Measurements from ENCODE around the gene KIF18B. TPM values are rescaled to one million over a fixed set of nuclear protein-coding genes. Genes with fewer than 3 reads are reported as not detected.

The KIF18B gene
- total and polyA plus RNA-seq, 2 of the 8 experiments (the other 6 are each of a cell fraction or from before 2014, with no cell fraction given): 39.0 to 59.4 TPM

DNA sequence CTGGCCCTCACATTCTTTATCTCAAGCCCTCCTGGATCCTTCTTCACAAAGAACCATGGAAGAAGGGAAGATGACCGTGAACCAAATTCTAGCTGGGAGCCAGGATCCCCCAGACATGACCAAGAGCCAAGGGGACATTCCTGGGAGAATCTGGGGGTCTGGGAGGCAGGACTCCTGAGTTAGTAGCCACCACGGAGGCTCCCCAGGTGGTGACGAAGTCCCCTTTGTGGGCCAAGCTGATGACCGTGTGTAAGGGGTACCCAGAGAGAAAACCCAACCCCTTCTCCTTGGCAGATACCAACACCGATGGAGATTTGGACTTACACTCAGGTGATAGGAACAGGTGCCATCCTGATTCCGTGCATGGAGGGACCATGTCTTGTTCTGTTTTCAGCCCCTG, 25.4 kb downstream of the KIF18B start (continued):
- TF ChIP-seq KDM4A (IDR thresholded peaks at IDR 0.05; ENCODE audit: low read depth, low read length, severe bottlenecking) (no peak), TAF7 (optimal IDR thresholded peaks at IDR 0.05; ENCODE audit: borderline replicate concordance, low read depth, low read length) (no peak), CBX8 (IDR thresholded peaks at IDR 0.05; ENCODE audit: borderline replicate concordance, low read depth, low read length) (no peak), ASH2L (IDR thresholded peaks at IDR 0.05; ENCODE audit: low read length) (no peak), SUZ12 (IDR thresholded peaks at IDR 0.05; ENCODE audit: low read length) (no peak), POLR2AphosphoS5 (IDR thresholded peaks at IDR 0.05; ENCODE audit: low read depth, low read length) (no peak), RFX5 (IDR thresholded peaks at IDR 0.05; ENCODE audit: borderline replicate concordance, low read depth, low read length) (no peak), HDAC2 (IDR thresholded peaks at IDR 0.05; ENCODE audit: borderline replicate concordance in 1 of 2, low read depth in 2 of 2, low read length in 2 of 2) (no peak)
- TF ChIP-seq, protein P1, sequence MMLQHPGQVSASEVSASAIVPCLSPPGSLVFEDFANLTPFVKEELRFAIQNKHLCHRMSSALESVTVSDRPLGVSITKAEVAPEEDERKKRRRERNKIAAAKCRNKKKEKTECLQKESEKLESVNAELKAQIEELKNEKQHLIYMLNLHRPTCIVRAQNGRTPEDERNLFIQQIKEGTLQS (IDR thresholded peaks at IDR 0.05; ENCODE audit: insufficient read depth, low read depth, low read length): no peak
